OCI-LY1 (cell line): ENCODE results near the gene INPP5A.
A peak's percentile ranks its signal among the peaks of the same experiment; 100 is the strongest.

ENCODE experiments used
- H2AFZ ChIP-seq: fragments of 200-600 bp; sonication (generic), shearing (Covaris generic); 2 replicates; pipeline ENCODE4 v1.6.0; 2014; ENCODE audit warnings: antibody characterized with exemption, mild to moderate bottlenecking, low read length
- H3F3A ChIP-seq: fragments of 200-600 bp; sonication (generic), shearing (Covaris generic); 2 replicates; pipeline ENCODE4 v1.6.0; 2014; ENCODE audit warnings: mild to moderate bottlenecking, antibody characterized with exemption, low read length, moderate library complexity; ENCODE audit not compliant: insufficient read depth
- H3K27ac ChIP-seq: fragments of 200-600 bp; sonication (generic); 2 replicates; pipeline ENCODE4 v1.5.1; 2014; ENCODE audit warnings: low read length, mixed run types, mild to moderate bottlenecking, low read depth; ENCODE audit not compliant: poor library complexity, severe bottlenecking
- H3K27me3 ChIP-seq: fragments of 200-600 bp; sonication (generic); 2 replicates; pipeline ENCODE4 v1.6.0; 2014; ENCODE audit warnings: antibody characterized with exemption, mild to moderate bottlenecking, low read length, moderate library complexity; ENCODE audit not compliant: insufficient read depth
- H3K36me3 ChIP-seq: fragments of 200-600 bp; sonication (generic); 2 replicates; pipeline ENCODE4 v1.6.1; 2014; ENCODE audit warnings: mild to moderate bottlenecking, antibody characterized with exemption, low read length, moderate library complexity, mixed read lengths; ENCODE audit not compliant: insufficient read depth
- H3K4me1 ChIP-seq: fragments of 200-600 bp; sonication (generic); 2 replicates; pipeline ENCODE4 v1.5.1; 2014; ENCODE audit warnings: mild to moderate bottlenecking, low read length, moderate library complexity; ENCODE audit not compliant: insufficient read depth, severe bottlenecking
- H3K4me2 ChIP-seq: fragments of 200-600 bp; sonication (generic), shearing (Covaris generic); 2 replicates; pipeline ENCODE4 v1.6.1; 2014; ENCODE audit warnings: low read length
- H3K4me3 ChIP-seq: fragments of 200-600 bp; sonication (generic); 2 replicates; pipeline ENCODE4 v1.5.1; 2014; ENCODE audit warnings: low read length, low read depth, mild to moderate bottlenecking, mixed read lengths; ENCODE audit not compliant: poor library complexity, severe bottlenecking
- H3K79me2 ChIP-seq: fragments of 200-600 bp; shearing (Covaris generic); 2 replicates; pipeline ENCODE4 v1.6.1; 2016; ENCODE audit warnings: mixed run types, low read length, mixed read lengths; ENCODE audit not compliant: insufficient read depth
- H3K9ac ChIP-seq: fragments of 200-600 bp; sonication (generic), shearing (Covaris generic); 2 replicates; pipeline ENCODE4 v1.6.1; 2014; ENCODE audit warnings: mild to moderate bottlenecking, low read length, mixed read lengths
- H3K9me2 ChIP-seq: fragments of 200-600 bp; sonication (generic), shearing (Covaris generic); 2 replicates; pipeline ENCODE4 v1.6.1; 2014; ENCODE audit warnings: low read depth, mild to moderate bottlenecking, low read length, mixed read lengths
- H3K9me3 ChIP-seq: fragments of 200-600 bp; shearing (Covaris generic); 2 replicates; pipeline ENCODE4 v1.6.1; 2014; ENCODE audit warnings: low read length, mixed read lengths
- H4K20me1 ChIP-seq: fragments of 200-600 bp; sonication (generic), shearing (Covaris generic); 2 replicates; pipeline ENCODE4 v1.6.0; 2016; ENCODE audit warnings: mild to moderate bottlenecking, low read length; ENCODE audit not compliant: insufficient read depth
- EZH2 ChIP-seq: fragments of 200-600 bp; sonication (generic), shearing (Covaris generic); IDR thresholded peaks from 2 replicates; pipeline ENCODE4 v1.8.0; 2017; ENCODE audit warnings: borderline replicate concordance, mixed run types, mild to moderate bottlenecking, antibody characterized with exemption, low read length, moderate library complexity, mixed read lengths
- TF ChIP-seq, protein P1 (sequence below): fragments of 200-600 bp; sonication (generic), shearing (Covaris generic); IDR thresholded peaks from 2 replicates; pipeline ENCODE4 v1.5.1; 2017; ENCODE audit warnings: mild to moderate bottlenecking, antibody characterized with exemption, low read length, moderate library complexity, mixed read lengths

Gene INPP5A

DNA sequence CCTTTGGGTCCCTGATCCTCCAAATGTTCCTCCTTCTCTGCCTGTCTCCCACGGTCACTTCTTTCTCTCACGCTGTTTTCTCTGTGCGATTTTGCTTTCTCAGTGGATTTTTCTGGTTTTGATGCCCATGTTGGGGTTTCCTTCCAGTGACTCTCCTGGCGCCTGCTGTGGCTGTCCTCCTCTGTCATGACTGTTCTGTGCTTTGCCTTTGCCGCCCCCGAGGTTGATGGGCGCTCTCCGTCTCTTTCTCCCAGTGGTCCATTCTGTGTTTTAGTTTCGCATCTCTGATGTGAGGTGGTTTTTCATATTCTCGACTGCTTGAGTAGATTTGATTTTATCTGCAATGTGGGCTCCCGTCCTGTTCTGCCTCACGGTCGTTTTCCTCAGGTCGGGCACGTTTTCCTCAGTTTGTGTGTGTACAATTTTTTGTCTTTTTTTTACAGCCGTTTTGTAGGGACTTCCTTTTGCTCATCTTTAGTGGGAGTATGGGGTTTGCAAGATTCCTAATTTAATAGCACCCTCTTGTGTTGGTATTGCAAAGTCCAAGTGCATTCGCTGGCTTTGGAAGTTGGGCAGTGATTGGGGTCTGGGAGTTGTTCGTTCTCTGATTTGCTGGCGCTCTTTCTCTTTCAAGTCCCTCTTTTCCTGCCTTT is 100.0 kb downstream of the INPP5A start:
- Histone ChIP-seq H2AFZ (no peak overlapping the region), H3K9me3 (no peaks in the 10 kb centered on the region), H3K36me3 (no peaks in the 10 kb centered on the region), H3K9ac (no peak overlapping the region), H3K4me2 (no peak overlapping the region), H3F3A (no peaks in the 10 kb centered on the region), H3K4me3 (no peak overlapping the region), H3K27me3 (no peaks in the 10 kb centered on the region), H3K79me2 (no peaks in the 10 kb centered on the region), H3K27ac (no peak overlapping the region), H3K9me2 (no peaks in the 10 kb centered on the region), H4K20me1 (no peaks in the 10 kb centered on the region), H3K4me1 (no peaks in the 10 kb centered on the region)
- TF ChIP-seq, protein P1, sequence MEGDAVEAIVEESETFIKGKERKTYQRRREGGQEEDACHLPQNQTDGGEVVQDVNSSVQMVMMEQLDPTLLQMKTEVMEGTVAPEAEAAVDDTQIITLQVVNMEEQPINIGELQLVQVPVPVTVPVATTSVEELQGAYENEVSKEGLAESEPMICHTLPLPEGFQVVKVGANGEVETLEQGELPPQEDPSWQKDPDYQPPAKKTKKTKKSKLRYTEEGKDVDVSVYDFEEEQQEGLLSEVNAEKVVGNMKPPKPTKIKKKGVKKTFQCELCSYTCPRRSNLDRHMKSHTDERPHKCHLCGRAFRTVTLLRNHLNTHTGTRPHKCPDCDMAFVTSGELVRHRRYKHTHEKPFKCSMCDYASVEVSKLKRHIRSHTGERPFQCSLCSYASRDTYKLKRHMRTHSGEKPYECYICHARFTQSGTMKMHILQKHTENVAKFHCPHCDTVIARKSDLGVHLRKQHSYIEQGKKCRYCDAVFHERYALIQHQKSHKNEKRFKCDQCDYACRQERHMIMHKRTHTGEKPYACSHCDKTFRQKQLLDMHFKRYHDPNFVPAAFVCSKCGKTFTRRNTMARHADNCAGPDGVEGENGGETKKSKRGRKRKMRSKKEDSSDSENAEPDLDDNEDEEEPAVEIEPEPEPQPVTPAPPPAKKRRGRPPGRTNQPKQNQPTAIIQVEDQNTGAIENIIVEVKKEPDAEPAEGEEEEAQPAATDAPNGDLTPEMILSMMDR: peak; percentile 50
- no peak for TF ChIP-seq EZH2

DNA sequence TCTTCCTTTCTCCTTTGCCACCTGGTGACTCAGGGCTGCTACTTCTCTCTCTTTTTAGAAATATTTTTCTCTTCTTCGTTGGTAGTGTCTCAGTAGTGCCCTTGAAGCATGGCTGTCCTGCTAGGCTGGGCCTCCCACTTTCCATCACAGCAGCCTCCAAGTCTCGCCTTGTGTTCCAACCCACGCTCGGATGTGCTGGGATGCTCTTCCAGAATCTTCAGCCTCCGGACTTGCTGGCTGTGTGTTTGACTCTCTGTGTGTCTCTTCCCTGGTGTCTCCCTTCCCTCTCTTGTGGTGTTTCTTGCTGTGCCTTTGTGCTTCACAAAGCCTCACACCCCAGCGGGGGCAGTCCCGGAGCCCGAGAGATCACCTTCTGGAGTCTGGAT is 100.5 kb downstream of the INPP5A start:
- H3K4me3 ChIP-seq: no peak overlapping the region
- no peaks in the 10 kb centered on the region for H3K79me2 ChIP-seq
- TF ChIP-seq, protein P1: no peak
- no peak for TF ChIP-seq EZH2
- no peak overlapping the region for H2AFZ ChIP-seq
- H3K9me3 ChIP-seq: no peaks in the 10 kb centered on the region
- no peaks in the 10 kb centered on the region for H4K20me1 ChIP-seq
- no peak overlapping the region for H3K4me2 ChIP-seq
- no peaks in the 10 kb centered on the region for H3F3A ChIP-seq
- no peaks in the 10 kb centered on the region for H3K4me1 ChIP-seq
- no peaks in the 10 kb centered on the region for H3K27me3 ChIP-seq
- no peak overlapping the region for H3K9ac ChIP-seq
- H3K27ac ChIP-seq: no peak overlapping the region
- H3K36me3 ChIP-seq: no peaks in the 10 kb centered on the region
- H3K9me2 ChIP-seq: no peaks in the 10 kb centered on the region

DNA sequence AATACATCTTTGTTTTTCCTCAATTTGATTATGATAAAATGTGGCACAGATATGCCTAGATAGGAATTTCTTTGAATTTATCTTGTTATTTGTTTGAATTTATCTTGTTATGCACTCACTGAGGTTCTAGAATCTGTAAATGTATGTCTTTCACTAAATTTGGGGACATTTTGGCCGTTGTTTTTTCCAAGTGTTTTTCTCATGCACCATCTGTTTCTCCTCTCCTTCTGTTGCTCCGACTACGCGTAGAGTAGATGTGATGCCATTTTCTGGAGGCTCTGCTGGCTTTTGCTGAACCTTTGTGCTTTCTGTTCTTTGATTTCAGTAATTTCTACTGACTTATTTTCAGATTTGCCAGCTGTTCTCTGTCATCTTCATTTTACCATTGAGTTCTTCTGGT is 101.9 kb downstream of the INPP5A start:
- Histone ChIP-seq H4K20me1 (no peaks in the 10 kb centered on the region), H3K27me3 (no peaks in the 10 kb centered on the region), H3K4me1 (no peaks in the 10 kb centered on the region), H3F3A (no peaks in the 10 kb centered on the region), H3K9me2 (no peaks in the 10 kb centered on the region), H3K79me2 (no peaks in the 10 kb centered on the region), H3K27ac (no peak overlapping the region), H3K9ac (no peak overlapping the region), H3K9me3 (no peaks in the 10 kb centered on the region), H3K4me2 (no peak overlapping the region), H3K36me3 (no peaks in the 10 kb centered on the region), H2AFZ (no peak overlapping the region), H3K4me3 (no peak overlapping the region)
- TF ChIP-seq, protein P1: no peak
- TF ChIP-seq EZH2: no peak
